Measurements from ENCODE around the gene CACNA1C. TPM values are rescaled to one million over a fixed set of nuclear protein-coding genes. Genes with fewer than 3 reads are reported as not detected.
A peak's percentile ranks its signal among the peaks of the same experiment; 100 is the strongest.

The CACNA1C gene
- polyA plus RNA-seq, 4 donors = 6.8 to 17.5 (median 9.5) TPM

DNA sequence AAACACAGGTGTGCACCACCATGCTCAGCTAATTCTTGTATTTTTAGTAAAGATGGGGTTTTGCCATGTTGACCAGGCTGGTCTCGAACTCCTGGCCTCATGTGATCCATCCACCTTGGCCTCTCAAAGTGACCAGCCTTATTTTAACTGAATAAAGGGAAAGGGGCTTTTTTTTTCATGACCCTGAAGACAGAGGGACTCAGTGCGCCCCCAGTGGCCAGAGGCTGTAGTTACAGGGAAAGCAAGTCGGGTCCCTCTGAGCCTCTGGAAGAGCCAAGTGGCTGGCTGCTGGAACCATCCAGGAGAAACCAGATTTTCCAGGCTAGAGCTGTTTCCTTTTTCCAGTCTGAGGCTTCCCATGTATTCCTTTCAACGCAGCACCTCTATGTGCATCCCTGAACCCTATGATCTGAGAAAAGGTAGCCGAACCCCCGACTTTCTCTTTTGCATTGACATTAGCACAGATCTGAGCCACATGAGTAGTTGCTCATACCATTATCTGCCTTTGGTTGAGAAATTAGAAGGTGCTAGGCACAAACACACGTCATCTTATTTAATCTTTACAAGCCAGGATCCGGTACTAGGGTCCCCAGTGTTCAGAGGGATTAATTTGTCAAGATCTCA, 342.7 kb downstream of the CACNA1C start:
- DNase-seq (ENCODE audit: low read depth in 4 of 4, low spot score in 3 of 4) = peak in 1 of 4 donors; percentile 21

DNA sequence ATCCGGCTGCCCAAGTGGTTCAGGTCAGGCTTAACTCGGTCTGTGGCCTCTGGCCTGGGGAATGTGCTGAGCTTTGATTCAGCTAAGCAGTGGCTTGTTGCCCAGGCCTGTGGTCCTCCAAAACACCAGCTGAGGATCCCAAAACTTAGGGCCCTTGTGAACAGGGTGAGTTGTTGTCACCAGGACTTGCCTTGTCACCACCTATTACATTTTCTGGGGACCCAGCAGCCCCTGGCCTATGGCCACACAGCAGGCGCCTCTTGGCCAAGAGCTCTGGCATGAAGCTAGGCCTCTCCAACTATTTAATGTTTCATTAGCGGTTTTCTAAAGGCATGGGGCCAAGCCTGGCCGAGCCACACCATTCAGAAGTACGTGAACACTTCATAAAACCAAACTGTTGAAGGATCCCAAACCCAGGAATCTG, 343.7 kb downstream of the CACNA1C start:
- no peak for DNase-seq (ENCODE audit: low read depth in 4 of 4, low spot score in 3 of 4)

GRCh38 chr12:2397356-2398045, 344.7 kb downstream of the CACNA1C start:
- DNase-seq (ENCODE audit: low read depth in 4 of 4, low spot score in 3 of 4) = no peak

DNA sequence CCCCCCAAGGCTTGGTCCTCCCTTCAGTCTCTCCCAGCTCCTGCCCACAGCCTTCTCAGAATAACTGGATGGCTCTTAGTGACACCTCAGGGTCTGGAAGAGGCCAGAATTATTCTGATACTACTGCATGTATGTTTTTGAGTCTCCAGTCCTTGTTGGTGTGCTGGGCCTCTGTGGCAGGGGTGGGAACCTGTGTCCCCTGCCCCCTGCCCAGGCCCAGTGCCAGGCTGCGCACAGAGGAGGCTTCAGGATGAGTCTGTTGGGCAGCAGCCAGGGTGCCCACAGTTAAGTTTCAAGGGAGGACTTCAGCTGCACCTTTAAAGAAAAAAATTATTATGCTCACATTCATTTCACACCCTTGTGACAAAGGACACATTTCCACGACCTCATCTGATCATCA, 348.3 kb downstream of the CACNA1C start:
- no peak for DNase-seq (ENCODE audit: low read depth in 4 of 4, low spot score in 3 of 4)

GRCh38 chr12:2402073-2402579, 349.3 kb downstream of the CACNA1C start:
- DNase-seq (ENCODE audit: low read depth in 4 of 4, low spot score in 3 of 4) = no peak

GRCh38 chr12:2403221-2403976, 350.6 kb downstream of the CACNA1C start:
- DNase-seq (ENCODE audit: low read depth in 4 of 4, low spot score in 3 of 4) = no peak

- DNase-seq (ENCODE audit: low read depth in 4 of 4, low spot score in 3 of 4) = no peak
Observed at GRCh38 chr12:2405039-2405438, 352.3 kb downstream of the CACNA1C start.

- DNase-seq (ENCODE audit: low read depth in 4 of 4, low spot score in 3 of 4) = no peak
Observed at GRCh38 chr12:2406903-2407302, 354.1 kb downstream of the CACNA1C start.

DNA sequence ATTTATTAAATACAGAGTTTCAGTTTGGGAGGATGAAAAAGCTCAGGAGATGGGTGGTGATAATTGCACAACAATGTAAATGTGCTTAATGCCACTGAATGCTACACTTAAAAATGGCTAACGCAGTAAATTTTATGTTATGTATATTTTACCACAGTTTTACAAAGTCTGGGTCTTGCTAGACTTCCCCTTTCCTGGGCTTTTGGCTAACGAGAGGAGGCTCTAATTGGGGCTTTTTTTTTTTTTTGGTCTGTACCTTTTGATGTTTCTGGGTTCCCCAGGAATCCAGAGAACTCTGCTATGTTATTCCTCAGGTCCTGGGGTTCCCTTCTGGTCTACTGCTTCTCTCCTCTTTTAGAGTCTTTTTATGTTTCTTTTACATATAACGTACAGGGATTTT, 355.5 kb downstream of the CACNA1C start:
- no peak for DNase-seq (ENCODE audit: low read depth in 4 of 4, low spot score in 3 of 4)

DNA sequence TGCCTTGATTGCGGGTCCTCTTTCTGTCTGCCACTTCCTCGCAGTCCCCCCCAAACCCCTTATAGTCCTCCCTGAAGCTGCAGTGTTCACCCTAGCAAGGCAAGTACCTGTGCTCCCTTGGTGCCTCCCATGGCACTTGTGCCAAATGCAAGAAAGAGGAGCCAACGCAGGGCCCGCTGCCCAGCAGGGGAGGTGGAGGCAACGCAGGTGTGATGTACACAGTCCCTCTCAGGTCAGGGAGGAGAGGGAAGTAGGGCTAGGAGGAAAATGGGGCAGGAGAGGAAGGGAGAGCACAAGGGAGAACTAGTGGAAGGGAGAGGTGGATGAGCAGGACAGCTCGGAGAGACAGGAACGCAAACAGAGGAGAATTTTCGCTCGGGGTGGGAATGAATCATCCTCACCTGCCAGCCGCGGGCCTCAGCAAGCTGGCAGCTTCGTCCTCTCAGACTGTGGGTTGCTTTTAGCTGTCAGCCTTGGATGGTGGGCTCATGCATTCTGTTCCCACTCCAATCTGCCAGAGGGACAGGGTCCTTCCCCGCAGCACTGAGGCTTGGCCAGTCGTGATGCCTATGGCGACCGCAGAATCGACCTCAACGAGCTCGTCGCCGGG, 357.0 kb downstream of the CACNA1C start:
- no peak for DNase-seq (ENCODE audit: low read depth in 4 of 4, low spot score in 3 of 4)

GRCh38 chr12:2410496-2410895, 357.7 kb downstream of the CACNA1C start:
- DNase-seq (ENCODE audit: low read depth in 4 of 4, low spot score in 3 of 4) = no peak

- no peak for DNase-seq (ENCODE audit: low read depth in 4 of 4, low spot score in 3 of 4)
Observed at GRCh38 chr12:2411011-2411410, 358.2 kb downstream of the CACNA1C start.

DNA sequence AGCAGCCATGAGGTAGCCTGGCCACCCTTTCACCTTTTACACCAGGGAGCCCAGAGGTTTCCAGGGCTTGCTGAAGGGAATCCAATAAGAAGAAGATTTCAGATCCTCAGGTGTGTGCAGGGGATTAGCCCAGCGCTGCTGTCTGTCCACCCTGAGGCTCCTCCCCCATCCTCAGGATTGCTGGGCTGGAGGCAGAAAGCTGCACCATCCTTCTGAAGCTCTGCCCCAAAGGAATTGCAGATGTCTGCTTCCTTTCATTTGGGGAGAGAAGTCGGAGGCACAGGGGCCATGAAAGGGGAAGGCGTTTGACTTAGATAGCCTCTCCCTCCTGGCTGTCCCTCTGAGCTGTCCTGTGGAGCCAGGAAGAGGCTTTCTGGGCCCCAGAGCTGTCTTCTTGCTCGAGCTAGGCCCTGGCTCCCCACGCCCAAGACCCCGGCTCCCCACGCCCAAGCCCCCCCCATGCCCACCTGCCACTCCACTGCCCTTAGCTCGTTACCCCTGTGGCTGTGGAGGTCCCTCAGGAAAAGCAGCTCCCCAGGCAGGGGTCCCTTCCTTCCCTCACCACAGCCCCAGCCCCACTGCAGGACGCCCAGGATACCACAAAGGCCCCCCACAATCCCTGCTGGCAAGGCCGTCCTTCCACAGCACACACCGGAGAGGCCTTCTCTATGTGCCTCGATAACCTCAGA, 359.0 kb downstream of the CACNA1C start:
- DNase-seq (ENCODE audit: low read depth in 4 of 4, low spot score in 3 of 4) = no peak

DNA sequence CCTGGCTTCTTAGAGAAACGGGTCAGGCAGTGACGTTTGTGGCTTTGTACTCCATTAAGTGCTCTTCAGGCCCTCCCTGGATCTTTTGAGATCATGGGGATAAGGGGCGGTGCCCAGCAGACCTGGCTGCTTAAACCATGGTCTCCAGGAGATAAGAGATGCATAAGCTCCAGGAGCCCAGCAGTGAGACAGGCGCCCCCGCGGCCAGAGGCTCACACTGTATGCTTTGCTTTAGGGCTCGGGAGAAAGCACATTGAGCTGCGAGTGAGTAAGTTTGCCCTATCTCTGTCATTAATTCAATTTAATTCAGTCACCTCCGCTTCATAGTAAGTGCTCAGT, 359.5 kb downstream of the CACNA1C start:
- no peak for DNase-seq (ENCODE audit: low read depth in 4 of 4, low spot score in 3 of 4)

GRCh38 chr12:2413301-2413700, 360.5 kb downstream of the CACNA1C start:
- DNase-seq (ENCODE audit: low read depth in 4 of 4, low spot score in 3 of 4) = no peak

- DNase-seq (ENCODE audit: low read depth in 4 of 4, low spot score in 3 of 4) = no peak
Observed at GRCh38 chr12:2413999-2414792, 361.4 kb downstream of the CACNA1C start.

GRCh38 chr12:2414810-2415567, 362.2 kb downstream of the CACNA1C start:
- DNase-seq (ENCODE audit: low read depth in 4 of 4, low spot score in 3 of 4) = no peak

DNA sequence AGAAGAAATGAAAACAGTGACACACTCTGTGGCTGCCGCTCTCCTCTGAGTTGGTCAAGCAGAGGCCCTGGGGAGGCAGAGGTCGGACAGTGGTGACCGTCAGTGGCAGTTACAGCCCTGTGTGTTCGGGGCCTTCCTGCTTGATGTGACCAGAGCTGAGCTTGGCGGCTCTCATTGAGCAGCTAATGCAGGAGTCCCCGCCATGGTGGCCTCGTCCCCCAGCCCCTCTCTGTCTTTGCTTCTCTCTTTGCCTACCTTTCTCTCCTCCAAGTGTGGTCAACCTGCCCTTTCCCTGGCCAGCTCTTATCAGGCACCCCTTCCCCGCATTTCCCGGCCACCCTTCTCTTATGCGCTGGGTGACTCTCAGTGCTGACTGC, 362.8 kb downstream of the CACNA1C start:
- DNase-seq (ENCODE audit: low read depth in 4 of 4, low spot score in 3 of 4) = no peak

DNA sequence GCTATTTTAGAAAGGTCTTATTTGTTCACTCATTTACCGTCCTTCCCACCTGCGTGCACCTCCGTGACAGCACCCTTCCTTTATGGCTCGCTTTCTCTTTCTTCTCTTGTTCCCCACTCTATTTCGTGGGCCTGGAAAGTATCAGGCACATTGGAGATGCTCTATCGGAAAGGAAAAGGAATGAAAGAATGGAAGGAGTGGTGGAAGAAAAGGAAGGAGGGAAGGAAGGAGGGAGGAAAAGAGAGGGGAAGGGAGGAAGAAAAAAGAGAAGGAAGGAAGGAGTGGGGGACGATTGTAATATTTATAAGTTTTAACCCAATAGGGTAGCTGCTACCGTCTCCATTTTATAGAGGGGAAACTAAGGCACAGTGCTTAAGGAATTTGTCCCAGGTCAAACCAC, 363.4 kb downstream of the CACNA1C start:
- DNase-seq (ENCODE audit: low read depth in 4 of 4, low spot score in 3 of 4) = no peak
